Measurements from ENCODE around the gene CDRT4.
"Not testable (repeated sequence)": the region's sequence is repeated elsewhere in the genome, so short reads cannot be mapped to it uniquely, and the experiment has no call there.

CDRT4 gene

DNA sequence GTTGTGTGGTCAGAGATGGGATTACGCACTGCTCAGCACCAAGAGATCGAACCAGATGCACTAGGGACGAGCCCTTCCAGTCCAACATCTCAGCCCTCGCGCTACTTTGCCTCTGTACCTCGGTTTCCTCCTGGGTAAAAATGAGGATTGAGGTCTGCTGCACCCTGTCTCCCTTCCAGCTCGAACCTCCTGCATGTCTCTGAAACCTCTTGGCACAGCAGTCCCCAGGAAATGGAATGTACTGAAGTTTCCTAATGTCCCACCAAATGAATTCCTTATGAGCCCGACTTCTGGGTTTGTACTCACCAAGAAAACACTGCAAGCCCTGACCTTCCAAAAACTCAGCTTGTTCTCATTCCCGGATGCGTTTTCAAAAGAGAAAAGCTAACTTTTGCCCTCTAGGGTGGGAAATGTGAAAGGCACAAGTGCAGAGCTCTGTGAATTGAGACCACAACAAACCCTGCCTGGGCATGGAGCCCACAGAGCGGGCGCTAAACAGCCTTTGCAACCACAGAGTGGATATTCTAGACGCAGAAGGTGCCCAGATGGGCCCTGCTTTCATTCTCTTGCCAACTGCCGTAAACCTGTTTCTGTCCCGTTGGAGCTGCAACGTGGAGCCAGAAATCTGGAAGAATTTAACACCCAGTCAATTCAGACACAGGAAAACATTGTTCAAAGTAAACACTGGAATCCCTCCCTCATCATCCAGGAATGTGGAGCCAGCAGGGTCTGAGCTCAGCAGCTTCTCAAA, 10.3 kb downstream of the CDRT4 start:
- DNase-seq (ENCODE audit: low read depth in 2 of 2), result no peak

DNA sequence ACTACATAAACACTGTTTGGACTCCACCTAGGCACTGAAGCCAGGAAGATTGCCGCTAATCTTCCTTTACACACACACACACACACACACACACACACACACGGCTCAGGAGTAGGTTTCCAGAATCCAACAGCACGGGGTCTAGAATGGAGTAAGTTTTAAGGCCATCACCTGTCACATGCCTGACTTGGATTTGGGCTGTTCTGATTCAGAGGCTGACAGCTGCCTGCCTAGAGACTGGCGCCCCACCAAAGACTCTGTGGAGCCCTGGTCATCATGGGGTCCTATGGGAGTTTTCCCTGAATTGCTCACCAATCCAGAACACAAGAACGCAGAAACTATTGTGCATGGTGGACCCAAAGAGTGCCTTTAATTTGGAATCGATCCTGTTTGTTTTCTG, 10.9 kb downstream of the CDRT4 start:
- DNase-seq (ENCODE audit: low read depth in 2 of 2), result no peak

DNA sequence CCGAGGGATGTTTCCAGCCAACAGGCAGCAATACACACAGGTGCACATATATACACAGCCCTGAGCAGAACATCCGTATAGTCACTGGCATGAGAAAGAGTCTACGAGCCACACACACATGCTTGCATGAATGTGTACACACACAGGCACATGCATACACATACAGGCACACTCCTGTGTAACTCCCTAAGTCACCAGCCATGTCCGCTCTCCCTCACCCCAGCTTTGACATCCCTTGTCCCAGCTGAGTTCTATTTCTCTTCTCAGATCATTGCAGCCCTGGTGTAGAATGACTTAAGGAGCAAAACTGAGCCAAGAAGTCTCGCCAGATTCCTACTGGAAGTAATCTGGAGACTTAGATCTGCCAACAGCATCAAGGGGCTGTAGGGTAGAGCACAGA, 13.1 kb downstream of the CDRT4 start:
- no peak for DNase-seq (ENCODE audit: low read depth in 2 of 2)

- no peak for DNase-seq (ENCODE audit: low read depth in 2 of 2)
These were observed 13.6 kb downstream of the CDRT4 start for GRCh38 chr17:15453782-15454181.

DNA sequence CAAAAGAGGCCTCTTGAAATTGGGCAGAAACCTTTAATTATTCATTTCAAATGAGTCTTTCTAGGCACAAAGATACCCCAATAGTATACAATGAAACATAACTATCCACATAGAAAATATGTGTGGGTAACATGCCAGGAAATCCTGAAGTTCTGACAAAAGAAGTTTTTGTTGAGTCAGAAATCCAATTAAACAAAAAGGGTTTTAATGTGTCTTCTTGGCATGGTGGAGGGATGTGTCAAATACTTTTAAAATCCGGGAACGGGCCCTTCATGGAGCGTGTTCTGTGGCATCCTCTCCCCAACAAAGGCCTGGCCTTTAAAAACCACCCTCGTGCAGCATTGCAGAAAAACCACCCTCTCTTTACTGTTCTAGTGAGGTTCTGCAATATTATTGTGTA, 14.2 kb downstream of the CDRT4 start:
- no peak for DNase-seq (ENCODE audit: low read depth in 2 of 2)

- DNase-seq (ENCODE audit: low read depth in 2 of 2), result no peak
These were observed 14.7 kb downstream of the CDRT4 start for GRCh38 chr17:15452746-15453145.

DNA sequence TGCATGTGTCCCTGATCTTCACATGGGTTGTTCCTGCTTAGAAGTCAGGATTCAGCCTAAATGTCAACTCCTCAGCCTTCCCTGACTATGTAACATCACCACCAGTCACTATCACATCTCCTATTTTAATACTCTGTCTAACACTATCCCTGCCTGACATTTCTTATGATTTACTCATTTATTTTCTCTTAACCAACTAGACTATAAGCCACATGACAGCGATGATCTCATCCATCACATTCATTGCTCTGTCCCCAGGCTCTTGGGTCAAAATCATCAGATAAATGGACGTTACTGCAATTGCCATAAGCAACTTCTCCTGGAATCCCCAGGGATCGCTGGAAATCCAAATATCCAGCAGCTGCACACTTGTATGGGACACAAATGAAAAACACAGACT, 15.7 kb downstream of the CDRT4 start:
- no peak for DNase-seq (ENCODE audit: low read depth in 2 of 2)

GRCh38 chr17:15448580-15448956, 18.9 kb downstream of the CDRT4 start:
- DNase-seq (ENCODE audit: low read depth in 2 of 2), result no peak

DNA sequence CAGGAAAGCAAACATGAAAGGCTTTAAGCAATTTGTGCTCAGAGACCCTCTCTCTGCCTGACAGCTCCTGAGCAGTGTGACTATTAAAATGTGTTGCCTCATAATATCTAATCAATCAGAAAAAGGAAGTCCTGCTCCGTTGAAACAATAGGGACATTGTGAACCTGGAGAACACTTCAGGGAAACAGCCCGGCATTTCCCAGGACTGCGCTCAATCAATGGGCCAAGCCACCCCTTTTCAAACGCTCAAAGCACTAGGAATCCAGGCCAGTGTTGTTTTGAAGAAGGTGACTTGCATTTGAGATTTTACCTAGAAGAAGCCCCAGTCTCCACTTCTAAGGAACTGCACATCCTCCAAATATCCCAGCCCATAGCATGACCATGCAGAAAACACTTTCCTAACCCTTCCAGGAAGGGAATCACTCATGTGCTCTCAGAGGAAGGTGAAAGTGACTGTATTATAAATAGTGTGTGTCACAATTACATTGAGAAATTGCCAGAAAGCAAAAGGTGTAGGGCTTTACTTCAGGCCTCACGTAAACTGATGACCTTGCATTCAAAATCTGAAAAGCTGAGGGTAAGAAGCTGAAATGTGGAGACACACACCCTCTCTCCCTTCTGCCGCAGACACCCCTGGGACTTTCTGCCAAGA, 19.4 kb downstream of the CDRT4 start:
- no peak for DNase-seq (ENCODE audit: low read depth in 2 of 2)

GRCh38 chr17:15446036-15446435, 21.4 kb downstream of the CDRT4 start:
- no peak for DNase-seq (ENCODE audit: low read depth in 2 of 2)

- no peak for DNase-seq (ENCODE audit: low read depth in 2 of 2)
These were observed 22.6 kb downstream of the CDRT4 start for GRCh38 chr17:15444805-15445204.

- DNase-seq (ENCODE audit: low read depth in 2 of 2), result no peak
These were observed 24.9 kb downstream of the CDRT4 start for GRCh38 chr17:15442311-15443180.

DNA sequence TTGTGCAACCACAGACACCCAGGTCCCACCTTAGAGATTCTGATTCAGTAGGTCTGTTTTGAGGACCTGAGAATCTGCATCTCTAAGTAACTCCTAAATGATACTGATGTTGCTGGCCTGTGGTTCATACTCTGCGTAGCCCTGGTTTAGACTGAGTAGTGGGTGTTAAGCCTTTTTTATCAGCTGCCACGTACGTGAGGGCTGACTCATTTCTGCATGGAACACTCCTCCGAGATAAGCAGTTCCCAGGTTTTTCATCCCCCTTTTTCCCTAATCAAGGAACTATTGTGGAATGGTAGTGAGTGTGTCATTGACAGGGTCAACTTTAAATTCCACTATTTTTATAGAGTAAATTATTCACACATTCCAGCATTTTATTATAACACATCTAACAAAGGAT, 26.1 kb downstream of the CDRT4 start:
- no peak for DNase-seq (ENCODE audit: low read depth in 2 of 2)

DNA sequence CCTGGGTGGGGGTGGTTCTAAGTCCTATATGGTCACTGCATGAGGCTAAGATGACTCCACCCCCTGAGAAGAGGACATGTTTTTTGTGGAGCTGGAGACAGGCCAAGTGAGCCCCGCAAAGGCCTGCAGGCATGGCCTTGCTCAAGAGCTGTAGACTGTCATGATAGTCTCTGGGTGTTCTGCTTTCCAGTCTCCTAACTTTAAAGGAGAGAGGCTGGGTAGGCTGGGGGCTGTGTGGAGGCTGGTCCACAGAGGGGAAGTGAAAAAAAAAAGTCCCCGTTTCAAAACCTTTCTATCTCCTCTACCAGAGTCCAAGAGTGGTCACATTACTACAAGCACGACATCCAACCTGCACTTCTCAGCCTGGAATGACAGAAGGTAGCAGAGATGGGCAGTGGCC, 27.1 kb downstream of the CDRT4 start:
- DNase-seq (ENCODE audit: low read depth in 2 of 2), result no peak

DNA sequence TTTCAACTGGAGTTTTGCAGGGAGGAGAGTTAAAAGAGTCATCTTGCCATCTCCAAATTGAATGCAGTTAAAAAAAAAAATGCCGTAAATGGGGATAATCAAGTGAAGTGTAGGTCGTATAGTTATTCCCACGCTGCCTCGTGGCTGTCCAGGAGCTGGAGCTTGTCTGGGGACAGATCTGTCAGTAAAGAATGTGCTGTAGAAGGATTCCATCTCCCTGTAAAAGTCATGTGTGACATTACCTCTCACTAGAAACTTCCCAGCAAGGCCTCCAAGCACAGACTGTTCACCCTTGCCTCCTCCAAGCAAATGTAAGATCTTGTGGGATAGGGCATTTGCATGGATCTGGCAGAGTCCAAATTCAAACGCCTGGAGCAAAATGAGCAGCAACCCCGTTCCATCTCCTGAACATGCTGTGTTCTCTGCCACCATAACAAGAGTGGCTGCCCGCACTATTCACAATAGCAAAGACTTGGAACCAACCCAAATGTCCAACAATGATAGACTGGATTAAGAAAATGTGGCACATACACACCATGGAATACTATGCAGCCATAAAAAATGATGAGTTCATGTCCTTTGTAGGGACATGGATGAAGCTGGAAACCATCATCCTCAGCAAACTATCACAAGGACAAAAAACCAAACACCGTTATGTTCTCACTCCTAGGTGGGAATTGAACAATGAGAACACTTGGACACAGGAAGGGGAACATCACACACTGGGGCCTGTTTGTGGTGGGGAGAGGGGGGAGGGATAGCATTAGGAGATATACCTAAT, 28.0 kb downstream of the CDRT4 start:
- not testable (repeated sequence) for DNase-seq (ENCODE audit: low read depth in 2 of 2)

DNA sequence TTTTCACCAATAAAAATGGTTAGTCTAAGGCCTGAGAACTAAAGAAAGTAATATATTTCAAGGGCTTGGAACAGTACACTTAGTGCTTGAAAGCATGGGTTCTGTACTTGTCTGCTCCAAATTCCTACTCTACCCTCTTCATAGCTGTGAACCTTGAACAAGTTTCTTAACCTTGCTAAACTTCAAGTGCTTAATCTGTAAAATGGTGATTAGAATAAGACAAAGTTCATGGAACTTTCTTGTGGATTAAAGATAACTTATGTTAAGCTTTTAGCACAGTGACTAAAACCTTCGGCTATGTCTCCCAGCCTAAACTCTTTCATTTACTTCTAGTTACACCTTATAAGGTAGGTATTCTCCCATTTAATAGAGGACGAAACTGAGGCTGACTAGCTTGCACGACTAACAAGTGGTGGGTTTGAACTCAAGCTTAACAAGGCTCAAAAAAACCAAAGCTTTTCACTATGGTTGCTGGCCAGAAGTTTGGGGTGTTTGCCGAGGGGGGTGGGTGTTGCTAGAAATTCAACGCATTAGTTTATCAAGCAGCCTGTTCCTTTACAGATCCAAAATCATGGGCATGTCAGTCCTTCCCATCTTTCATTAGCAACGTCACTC, 28.8 kb downstream of the CDRT4 start:
- no peak for DNase-seq (ENCODE audit: low read depth in 2 of 2)

GRCh38 chr17:15437303-15437635, 30.2 kb downstream of the CDRT4 start:
- no peak for DNase-seq (ENCODE audit: low read depth in 2 of 2)

- no peak for DNase-seq (ENCODE audit: low read depth in 2 of 2)
These were observed 30.7 kb downstream of the CDRT4 start for GRCh38 chr17:15436473-15437302.

- DNase-seq (ENCODE audit: low read depth in 2 of 2), result no peak
These were observed 32.5 kb downstream of the CDRT4 start for GRCh38 chr17:15434956-15435355.

- no peak for DNase-seq (ENCODE audit: low read depth in 2 of 2)
These were observed 34.4 kb downstream of the CDRT4 start for GRCh38 chr17:15432807-15433611.

Data from stimulated activated CD8-positive, alpha-beta memory T cell treated with anti-CD3 and anti-CD28 coated beads, Interleukin-15, amount 100 ng/mL, for 4 hours (primary cell).